HCT116 (cell line): ENCODE data around the gene OPRPN. TPM values are rescaled to one million over a fixed set of nuclear protein-coding genes. Genes with fewer than 3 reads are reported as not detected.

ENCODE experiments used
- ATAC-seq: fragments of 200-7000 bp; cut with Tn5 transposase; 2 replicates; pipeline ENCODE4 v1.9.1; 2020; ENCODE audit warnings: mild to moderate bottlenecking, moderate library complexity
- Bru-seq: library from RNA; stranded (reverse); fragments of 400-500 nt; gene quantifications from one replicate; lab custom pipeline; 2021; lab: Mats Ljungman, UMichigan
- BruChase-seq, 2 experiments: library from RNA; stranded (reverse); fragments of 400-500 nt; gene quantifications; one replicate each; lab custom pipeline; 2021; lab: Mats Ljungman, UMichigan
- BruUV-seq: library from RNA; stranded (reverse); fragments of 400-500 nt; replicated peaks from 2 replicates; lab custom pipeline; 2021; lab: Mats Ljungman, UMichigan
- CTCF ChIA-PET: fragments of 300-600 bp; sonication (Branson Sonifier 250); formaldehyde crosslinking; loops from one replicate; lab custom pipeline; 2021; ENCODE audit warnings: antibody characterized with exemption; lab: Charles Lee
- POLR2A ChIA-PET: fragments of 300-600, 350-600 bp; sonication (Branson Sonifier 250); formaldehyde crosslinking; loops from one replicate; lab custom pipeline; 2021; ENCODE audit warnings: antibody characterized with exemption; lab: Charles Lee
- RAD21 ChIA-PET, 2 experiments: fragments of 300-600 bp; sonication (Branson Sonifier 250); formaldehyde crosslinking; loops; one replicate each; lab custom pipeline; 2023; ENCODE audit warnings: low total read pairs in 2 of 2; ENCODE audit not compliant: uncharacterized antibody in 2 of 2, unreplicated experiment in 2 of 2, low non-redundant PET in 1 of 2; lab: Charles Lee
- DNase-seq: peaks from one replicate; pipeline ENCODE4 v3.0.0-alpha.2; 2010; ENCODE audit warnings: low read depth, low spot score
- H2AFZ ChIP-seq: fragments of 200-600 bp; shearing (Covaris generic), sonication (generic); 2 replicates; pipeline ENCODE4 v1.6.1; 2017; ENCODE audit warnings: low read depth, mixed run types, mixed read lengths, antibody characterized with exemption, low read length; ENCODE audit not compliant: poor library complexity, severe bottlenecking
- H3K27ac ChIP-seq: 2 replicates; pipeline ENCODE4 v1.5.1; 2012; ENCODE audit warnings: low read depth, low read length
- H3K27me3 ChIP-seq: fragments of 200-600 bp; sonication (generic); 2 replicates; pipeline ENCODE4 v1.6.1; 2016; ENCODE audit warnings: mixed run types, low read length, mixed read lengths; ENCODE audit not compliant: insufficient read depth
- H3K36me3 ChIP-seq, 2 experiments: fragments of 200-500 bp in 1 of 2; fragments of 200-600 bp in 1 of 2; sonication (Bioruptor generic) in 1 of 2; sonication (generic) in 1 of 2; 2 replicates each; pipeline versions ENCODE4 v1.5.1 to v1.6.1; 2014 to 2016; ENCODE audit warnings: low read length in 2 of 2, inconsistent platforms in 1 of 2, mixed read lengths in 1 of 2, mixed run types in 1 of 2; ENCODE audit not compliant: insufficient read depth in 2 of 2, control insufficient read depth in 1 of 2
- H3K4me1 ChIP-seq, 2 experiments: fragments of 200-600 bp in 1 of 2; sonication (generic) in 1 of 2; 2 replicates each; pipeline versions ENCODE4 v1.5.1 to v1.6.1; 2012 to 2017; ENCODE audit warnings: low read length in 2 of 2, inconsistent platforms in 1 of 2, mild to moderate bottlenecking in 1 of 2, mixed read lengths in 1 of 2, mixed run types in 1 of 2, moderate library complexity in 1 of 2; ENCODE audit not compliant: insufficient read depth in 2 of 2, control insufficient read depth in 1 of 2
- H3K4me2 ChIP-seq: fragments of 200-600 bp; sonication (generic); 2 replicates; pipeline ENCODE4 v1.6.1; 2017; ENCODE audit warnings: mixed run types, low read length, mixed read lengths
- H3K4me3 ChIP-seq, 2 experiments: fragments of 200-600 bp in 1 of 2; sonication (generic) in 1 of 2; replicated peaks in 1 of 2; 2 replicates each; pipeline ENCODE4 v1.5.1; 2011 to 2016; ENCODE audit warnings: low read length in 2 of 2, control low read depth in 1 of 2, low read depth in 1 of 2, mild to moderate bottlenecking in 1 of 2, mixed read lengths in 1 of 2, mixed run types in 1 of 2
- H3K79me2 ChIP-seq: fragments of 200-600 bp; sonication (generic); 2 replicates; pipeline ENCODE4 v1.6.1; 2017; ENCODE audit warnings: mild to moderate bottlenecking, mixed run types, low read length, moderate library complexity, mixed read lengths; ENCODE audit not compliant: insufficient read depth
- H3K9ac ChIP-seq: fragments of 200-600 bp; sonication (generic); 2 replicates; pipeline ENCODE4 v1.6.1; 2016; ENCODE audit warnings: low read length, mixed read lengths
- H3K9me2 ChIP-seq: fragments of 200-600 bp; sonication (generic), shearing (Covaris generic); 2 replicates; pipeline ENCODE4 v1.6.1; 2017; ENCODE audit warnings: mixed run types, mild to moderate bottlenecking, moderate library complexity; ENCODE audit not compliant: insufficient read depth
- H3K9me3 ChIP-seq, 2 experiments: fragments of 200-500 bp in 1 of 2; fragments of 200-600 bp in 1 of 2; sonication (Bioruptor generic) in 1 of 2; sonication (generic) in 1 of 2; 2 replicates each; pipeline ENCODE4 v1.6.1; 2014 to 2017; ENCODE audit warnings: low read length in 2 of 2, mixed read lengths in 2 of 2, inconsistent platforms in 1 of 2, low read depth in 1 of 2, mild to moderate bottlenecking in 1 of 2, mixed run types in 1 of 2, moderate library complexity in 1 of 2; ENCODE audit not compliant: control insufficient read depth in 1 of 2, insufficient read depth in 1 of 2
- H4K20me1 ChIP-seq: fragments of 200-600 bp; sonication (generic), shearing (Covaris generic); 2 replicates; pipeline ENCODE4 v1.6.1; 2017; ENCODE audit warnings: mixed run types, mild to moderate bottlenecking, moderate library complexity; ENCODE audit not compliant: insufficient read depth
- ELF1 ChIP-seq: IDR thresholded peaks from 2 replicates; pipeline ENCODE4 v1.6.1; 2012; ENCODE audit warnings: low read depth, borderline replicate concordance
- EZH2 ChIP-seq: fragments of 200-600 bp; sonication (generic); IDR thresholded peaks from 2 replicates; pipeline ENCODE4 v1.6.1; 2017; ENCODE audit warnings: antibody characterized with exemption, mixed run types
- FOSL1 ChIP-seq: IDR thresholded peaks from 2 replicates; pipeline ENCODE4 v1.6.1; 2012; ENCODE audit warnings: low read depth
- JUND ChIP-seq: IDR thresholded peaks from 2 replicates; pipeline ENCODE4 v1.6.1; 2012
- POLR2A ChIP-seq: IDR thresholded peaks from 2 replicates; pipeline ENCODE4 v1.7.0; 2011; ENCODE audit warnings: borderline replicate concordance; ENCODE audit not compliant: insufficient read depth, insufficient read length; ENCODE audit errors: extremely low read depth
- POLR2AphosphoS5 ChIP-seq: IDR thresholded peaks from 2 replicates; pipeline ENCODE4 v1.6.1; 2011; ENCODE audit warnings: mild to moderate bottlenecking, low read depth, low read length, moderate library complexity
- SIN3A ChIP-seq: IDR thresholded peaks from 2 replicates; pipeline ENCODE4 v1.6.1; 2012; ENCODE audit warnings: low read depth
- SP1 ChIP-seq: IDR thresholded peaks from 2 replicates; pipeline ENCODE4 v1.6.1; 2012; ENCODE audit warnings: low read depth
- SRF ChIP-seq: IDR thresholded peaks from 2 replicates; pipeline ENCODE4 v1.6.1; 2012; ENCODE audit warnings: low read depth
- TCF7L2 ChIP-seq: IDR thresholded peaks from 2 replicates; pipeline ENCODE4 v1.7.0; 2011; ENCODE audit warnings: borderline replicate concordance, inconsistent platforms; ENCODE audit not compliant: insufficient read depth, insufficient read length; ENCODE audit errors: extremely low read depth
- YY1 ChIP-seq: IDR thresholded peaks from 2 replicates; pipeline ENCODE4 v1.6.1; 2011; ENCODE audit warnings: low read length, low read depth, moderate library complexity, mild to moderate bottlenecking; ENCODE audit not compliant: insufficient replicate concordance; ENCODE audit errors: extremely low read depth
- intact Hi-C: fragments of 100-400 bp; cut with micrococcal nuclease; formaldehyde crosslinking; loops from 2 replicates; pipeline ENCODE4 v1.10.0; 2022
- long read RNA-seq: library from polyadenylated mRNA; unstranded; transcript quantifications from one replicate; pipeline ENCODE4 v2.0.0, GENCODE V29; 2021; ENCODE audit not compliant: unreplicated experiment
- polyA plus RNA-seq: library from polyadenylated mRNA; unstranded; fragments of >200 nt; gene quantifications from 2 replicates; pipeline ENCODE4 v1.2.1, GENCODE V29; 2012; ENCODE audit warnings: missing spikeins
- total RNA-seq: library from RNA; stranded (reverse); gene quantifications from one replicate; pipeline ENCODE4 v1.2.1, GENCODE V29; 2021; ENCODE audit not compliant: unreplicated experiment
- TF ChIP-seq, protein P1 (sequence below): IDR thresholded peaks from 2 replicates; pipeline ENCODE4 v1.6.1; 2012
- TF ChIP-seq, protein P2 (sequence below): IDR thresholded peaks from 2 replicates; pipeline ENCODE4 v1.6.1; 2012
- TF ChIP-seq, protein P3 (sequence below): IDR thresholded peaks from 2 replicates; pipeline ENCODE4 v1.6.1; 2012; ENCODE audit warnings: low read depth

Gene OPRPN, protein sequence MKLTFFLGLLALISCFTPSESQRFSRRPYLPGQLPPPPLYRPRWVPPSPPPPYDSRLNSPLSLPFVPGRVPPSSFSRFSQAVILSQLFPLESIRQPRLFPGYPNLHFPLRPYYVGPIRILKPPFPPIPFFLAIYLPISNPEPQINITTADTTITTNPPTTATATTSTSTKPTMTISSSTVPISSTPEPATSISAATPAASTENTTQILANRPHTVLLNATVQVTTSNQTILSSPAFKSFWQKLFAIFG
- total RNA-seq (not detected), Bru-seq, nascent RNA (not detected), BruChase-seq, experiment 1, labeled RNA remaining after a 6-hour chase (not detected), BruChase-seq, experiment 2, labeled RNA remaining after a 2-hour chase (not detected)
- polyA plus RNA-seq: not detected in 2 replicates
- long read RNA-seq: 0 reads

DNA sequence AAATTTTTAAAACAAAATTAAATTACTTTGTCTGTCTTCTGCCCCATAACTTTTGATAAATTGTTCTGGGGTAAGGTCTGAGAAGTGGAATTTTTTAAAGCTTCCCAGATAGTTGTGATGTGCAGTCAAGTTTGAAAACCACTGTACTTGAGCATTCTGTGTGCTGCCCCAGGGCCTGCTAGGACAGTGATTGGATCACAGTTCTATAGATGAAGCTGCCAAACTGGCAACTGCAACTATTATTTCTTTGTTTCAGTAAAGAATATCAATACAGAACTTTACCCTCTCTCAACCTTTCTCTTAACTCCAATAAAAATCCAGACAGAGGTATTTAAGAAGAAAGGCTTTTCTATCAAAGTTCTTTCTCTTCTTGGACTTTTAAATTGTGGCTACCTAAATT, at the start of gene OPRPN:
OPRPN (plus strand) TSS at position 361 of the 400 bp plus-strand sequence. CDS start 1,346 bp downstream, outside the sequence.
- no peak for ATAC-seq
- no peak within 1 kb of the TSS for H3K4me3 ChIP-seq
- no TSS peak for BruUV-seq
- intact Hi-C loops: no loop called here
- TF ChIP-seq POLR2AphosphoS5 (no peak), SP1 (no peak), JUND (no peak), YY1 (no peak), SIN3A (no peak), POLR2A (no peak), TCF7L2 (no peak), EZH2 (no peak), ELF1 (no peak), FOSL1 (no peak), SRF (no peak)
- TF ChIP-seq, protein P1, sequence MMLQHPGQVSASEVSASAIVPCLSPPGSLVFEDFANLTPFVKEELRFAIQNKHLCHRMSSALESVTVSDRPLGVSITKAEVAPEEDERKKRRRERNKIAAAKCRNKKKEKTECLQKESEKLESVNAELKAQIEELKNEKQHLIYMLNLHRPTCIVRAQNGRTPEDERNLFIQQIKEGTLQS: no peak
- TF ChIP-seq, protein P2, sequence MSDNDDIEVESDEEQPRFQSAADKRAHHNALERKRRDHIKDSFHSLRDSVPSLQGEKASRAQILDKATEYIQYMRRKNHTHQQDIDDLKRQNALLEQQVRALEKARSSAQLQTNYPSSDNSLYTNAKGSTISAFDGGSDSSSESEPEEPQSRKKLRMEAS: no peak
- TF ChIP-seq, protein P3, sequence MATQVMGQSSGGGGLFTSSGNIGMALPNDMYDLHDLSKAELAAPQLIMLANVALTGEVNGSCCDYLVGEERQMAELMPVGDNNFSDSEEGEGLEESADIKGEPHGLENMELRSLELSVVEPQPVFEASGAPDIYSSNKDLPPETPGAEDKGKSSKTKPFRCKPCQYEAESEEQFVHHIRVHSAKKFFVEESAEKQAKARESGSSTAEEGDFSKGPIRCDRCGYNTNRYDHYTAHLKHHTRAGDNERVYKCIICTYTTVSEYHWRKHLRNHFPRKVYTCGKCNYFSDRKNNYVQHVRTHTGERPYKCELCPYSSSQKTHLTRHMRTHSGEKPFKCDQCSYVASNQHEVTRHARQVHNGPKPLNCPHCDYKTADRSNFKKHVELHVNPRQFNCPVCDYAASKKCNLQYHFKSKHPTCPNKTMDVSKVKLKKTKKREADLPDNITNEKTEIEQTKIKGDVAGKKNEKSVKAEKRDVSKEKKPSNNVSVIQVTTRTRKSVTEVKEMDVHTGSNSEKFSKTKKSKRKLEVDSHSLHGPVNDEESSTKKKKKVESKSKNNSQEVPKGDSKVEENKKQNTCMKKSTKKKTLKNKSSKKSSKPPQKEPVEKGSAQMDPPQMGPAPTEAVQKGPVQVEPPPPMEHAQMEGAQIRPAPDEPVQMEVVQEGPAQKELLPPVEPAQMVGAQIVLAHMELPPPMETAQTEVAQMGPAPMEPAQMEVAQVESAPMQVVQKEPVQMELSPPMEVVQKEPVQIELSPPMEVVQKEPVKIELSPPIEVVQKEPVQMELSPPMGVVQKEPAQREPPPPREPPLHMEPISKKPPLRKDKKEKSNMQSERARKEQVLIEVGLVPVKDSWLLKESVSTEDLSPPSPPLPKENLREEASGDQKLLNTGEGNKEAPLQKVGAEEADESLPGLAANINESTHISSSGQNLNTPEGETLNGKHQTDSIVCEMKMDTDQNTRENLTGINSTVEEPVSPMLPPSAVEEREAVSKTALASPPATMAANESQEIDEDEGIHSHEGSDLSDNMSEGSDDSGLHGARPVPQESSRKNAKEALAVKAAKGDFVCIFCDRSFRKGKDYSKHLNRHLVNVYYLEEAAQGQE: no peak
- no peaks in the 10 kb centered on the region for H3K79me2 ChIP-seq
- no peaks in the 10 kb centered on the region for H3K9me3 ChIP-seq
- H3K4me1 ChIP-seq: no peaks in the 10 kb centered on the region
- no peaks in the 10 kb centered on the region for H4K20me1 ChIP-seq
- H3K36me3 ChIP-seq: no peaks in the 10 kb centered on the region
- no peak within 1 kb of the TSS for H3K4me2 ChIP-seq
- no peaks in the 10 kb centered on the region for H3K27me3 ChIP-seq
- CTCF ChIA-PET: no interaction called here
- no peak for DNase-seq
- RAD21 ChIA-PET: no interaction called here
- POLR2A ChIA-PET: no interaction called here
- no peak within 1 kb of the TSS for H3K27ac ChIP-seq
- no peak within 1 kb of the TSS for H2AFZ ChIP-seq
- no peak within 1 kb of the TSS for H3K9ac ChIP-seq
- no peaks in the 10 kb centered on the region for H3K9me2 ChIP-seq
